Measurements from ENCODE around the gene KRTAP5-8.
"Not testable (repeated sequence)": the region's sequence is repeated elsewhere in the genome, so short reads cannot be mapped to it uniquely, and the experiment has no call there.

The KRTAP5-8 gene, protein sequence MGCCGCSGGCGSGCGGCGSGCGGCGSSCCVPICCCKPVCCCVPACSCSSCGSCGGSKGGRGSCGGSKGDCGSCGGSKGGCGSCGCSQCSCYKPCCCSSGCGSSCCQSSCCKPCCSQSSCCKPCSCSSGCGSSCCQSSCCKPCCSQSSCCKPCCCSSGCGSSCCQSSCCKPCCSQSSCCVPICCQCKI

DNA sequence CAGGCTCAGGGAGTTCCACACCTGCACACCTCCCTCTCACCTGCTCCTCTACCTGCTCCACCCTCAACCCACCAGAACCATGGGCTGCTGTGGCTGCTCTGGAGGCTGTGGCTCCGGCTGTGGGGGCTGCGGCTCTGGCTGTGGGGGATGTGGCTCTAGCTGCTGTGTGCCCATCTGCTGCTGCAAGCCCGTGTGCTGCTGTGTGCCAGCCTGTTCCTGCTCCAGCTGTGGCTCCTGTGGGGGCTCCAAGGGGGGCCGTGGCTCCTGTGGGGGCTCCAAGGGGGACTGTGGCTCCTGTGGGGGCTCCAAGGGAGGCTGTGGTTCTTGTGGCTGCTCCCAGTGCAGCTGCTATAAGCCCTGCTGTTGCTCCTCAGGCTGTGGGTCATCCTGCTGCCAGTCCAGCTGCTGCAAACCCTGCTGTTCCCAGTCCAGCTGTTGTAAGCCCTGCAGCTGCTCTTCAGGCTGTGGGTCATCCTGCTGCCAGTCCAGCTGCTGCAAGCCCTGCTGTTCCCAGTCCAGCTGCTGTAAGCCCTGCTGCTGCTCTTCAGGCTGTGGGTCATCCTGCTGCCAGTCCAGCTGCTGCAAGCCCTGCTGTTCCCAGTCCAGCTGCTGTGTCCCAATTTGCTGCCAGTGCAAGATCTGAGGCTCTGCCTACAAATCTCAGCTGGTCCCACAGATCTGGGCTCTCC lies at the start of gene KRTAP5-8:
Gene KRTAP5-8 (plus strand): TSS at position 49 of the 689 bp plus-strand sequence. CDS start 31 bp downstream, at position 80.
- DNase-seq, result not testable (repeated sequence)

DNA sequence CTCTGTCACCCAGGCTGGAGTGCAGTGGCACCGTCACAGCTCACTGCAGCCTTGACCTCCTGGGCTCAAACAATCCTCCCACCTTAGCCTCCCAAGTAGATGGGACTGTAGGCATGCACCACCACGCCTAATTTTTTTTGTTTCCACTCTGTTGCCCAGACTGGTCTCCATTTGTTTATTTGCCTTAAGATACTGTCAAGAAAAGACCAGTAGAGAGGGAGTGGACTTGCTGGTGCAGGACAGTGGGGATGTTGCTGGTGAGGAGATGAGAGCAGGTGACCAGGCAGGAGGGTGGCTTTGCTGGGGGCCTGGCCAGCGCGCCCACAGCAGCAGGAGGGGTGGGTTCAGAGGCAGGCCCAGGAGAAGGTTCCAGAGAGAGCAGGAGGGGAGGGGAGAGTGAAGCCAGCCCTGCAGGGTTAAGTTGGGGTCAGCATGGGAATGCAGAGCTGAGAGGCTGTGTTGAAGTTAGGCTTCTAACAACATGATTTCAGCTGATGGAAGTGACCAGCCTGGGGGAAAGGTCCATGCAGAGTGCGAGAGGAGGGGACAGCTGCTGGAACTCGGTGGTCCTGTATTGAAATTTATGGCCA lies 49.0 kb upstream of the KRTAP5-8 start:
- DNase-seq, result no peak

DNA sequence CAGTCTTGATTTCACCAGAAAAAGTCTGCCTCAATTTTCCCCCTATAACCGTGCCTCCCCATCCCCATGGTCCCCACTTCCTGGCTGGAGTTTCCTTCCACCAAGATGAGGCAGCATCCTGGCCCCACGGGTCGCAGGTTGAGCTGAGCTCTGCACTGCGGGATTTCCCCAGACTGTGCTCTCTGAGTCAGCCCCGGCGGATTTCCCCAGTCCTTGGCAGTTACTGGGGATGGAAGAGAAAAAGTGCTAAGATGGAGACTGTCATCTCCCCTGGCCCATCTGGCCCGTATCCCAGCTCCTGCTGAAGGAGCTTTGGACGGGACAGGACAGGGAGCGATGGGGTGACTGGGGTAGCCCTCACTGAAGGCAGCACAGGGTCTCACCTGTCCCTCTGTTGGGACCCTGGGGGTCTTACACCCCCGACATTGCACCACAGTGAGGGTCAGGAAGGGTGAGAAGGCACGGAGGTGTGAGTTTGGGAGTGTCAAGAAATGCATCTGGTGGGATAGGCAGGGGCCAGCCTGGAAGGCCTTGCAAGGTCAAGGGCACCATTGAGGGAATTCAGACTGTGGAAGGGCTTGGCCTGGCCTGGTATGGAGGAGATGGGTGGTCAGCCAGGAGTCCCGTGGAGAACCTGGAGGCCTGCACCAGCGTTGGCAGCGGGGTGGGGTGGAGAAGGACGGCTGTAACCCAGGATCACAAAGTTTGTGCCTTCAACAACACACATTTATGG lies 48.3 kb upstream of the KRTAP5-8 start:
- DNase-seq, result no peak

DNA sequence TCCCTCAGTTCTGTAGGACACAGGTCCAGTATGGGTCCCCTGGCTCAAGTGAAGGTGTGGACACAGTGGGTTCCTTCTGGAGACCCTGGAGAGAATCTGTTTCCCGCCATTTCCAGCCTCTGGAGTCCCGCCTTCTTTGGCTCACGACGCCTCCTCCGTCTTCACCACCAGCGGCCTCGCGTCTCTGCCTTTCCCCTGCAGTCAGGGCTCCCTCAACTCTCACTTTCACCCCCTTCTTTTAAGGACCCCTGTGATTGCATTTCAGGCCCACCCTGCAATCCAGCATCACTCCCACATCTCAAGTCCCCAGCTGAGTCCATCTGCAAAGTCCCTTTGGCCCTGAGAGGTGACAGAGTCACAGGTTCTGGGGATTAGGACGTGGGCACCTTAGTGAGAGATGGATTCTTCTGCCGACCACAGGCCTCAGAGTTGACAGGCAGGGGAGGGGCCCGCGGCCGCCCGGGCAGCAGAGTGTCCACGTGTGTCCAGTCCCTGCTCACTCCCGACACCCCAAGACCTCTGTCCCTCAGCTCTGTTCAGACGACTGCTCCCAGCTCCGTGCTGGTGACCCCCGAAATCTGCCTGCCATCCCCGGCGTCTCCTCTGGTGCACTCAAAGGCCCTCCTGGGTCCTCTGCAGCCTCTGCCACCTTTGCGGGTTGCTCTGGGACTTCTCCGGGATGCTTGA lies 47.6 kb upstream of the KRTAP5-8 start:
- DNase-seq, result no peak

DNA sequence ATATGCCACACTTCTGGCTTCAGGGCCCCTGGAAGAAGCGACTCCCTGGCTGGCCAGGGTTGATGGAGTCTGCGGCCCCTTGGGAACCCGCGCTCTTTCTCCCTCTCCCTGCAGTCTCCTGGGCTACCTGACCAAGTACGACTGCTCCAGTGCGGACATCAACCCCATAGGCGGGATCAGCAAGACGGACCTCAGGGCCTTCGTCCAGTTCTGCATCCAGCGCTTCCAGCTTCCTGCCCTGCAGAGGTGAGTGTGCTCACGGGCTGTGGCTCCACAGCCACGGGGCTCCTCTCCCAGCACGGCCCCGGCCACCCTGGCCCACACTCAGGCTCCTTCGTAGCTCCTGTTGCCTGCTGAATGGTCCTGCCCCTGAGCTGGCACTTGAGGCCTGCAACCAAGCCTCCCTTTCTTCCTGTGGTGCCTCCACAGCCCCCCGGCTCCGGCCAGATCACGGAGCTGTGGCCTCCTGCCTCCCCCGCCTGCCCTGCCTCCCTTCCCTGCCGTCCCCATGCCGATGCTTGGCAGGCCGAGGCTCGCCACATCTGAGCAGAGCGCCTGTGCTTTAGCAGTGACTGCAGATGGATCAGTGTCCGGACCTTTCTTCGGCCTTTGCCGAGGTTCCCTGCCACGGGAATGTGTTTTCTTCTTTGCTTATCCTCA lies 47.0 kb upstream of the KRTAP5-8 start:
- no peak for DNase-seq

DNA sequence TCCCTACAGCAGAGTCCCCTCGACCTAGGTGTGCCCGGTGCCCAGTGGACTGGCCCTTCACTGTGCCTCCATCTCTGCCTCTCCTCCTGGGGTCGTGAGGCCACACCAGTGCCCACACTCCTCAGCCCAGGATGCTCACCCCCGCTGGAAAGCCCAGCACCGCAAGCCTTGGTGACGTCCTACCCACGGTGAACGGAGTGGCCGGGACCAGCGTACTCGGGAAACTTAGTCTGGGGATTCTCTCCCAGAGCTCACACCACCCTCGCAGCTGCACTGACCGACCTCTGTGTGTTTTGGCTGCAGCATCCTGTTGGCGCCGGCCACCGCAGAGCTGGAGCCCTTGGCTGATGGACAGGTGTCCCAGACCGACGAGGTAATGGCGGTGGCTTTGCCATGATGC lies 46.3 kb upstream of the KRTAP5-8 start:
- DNase-seq, result no peak

DNA sequence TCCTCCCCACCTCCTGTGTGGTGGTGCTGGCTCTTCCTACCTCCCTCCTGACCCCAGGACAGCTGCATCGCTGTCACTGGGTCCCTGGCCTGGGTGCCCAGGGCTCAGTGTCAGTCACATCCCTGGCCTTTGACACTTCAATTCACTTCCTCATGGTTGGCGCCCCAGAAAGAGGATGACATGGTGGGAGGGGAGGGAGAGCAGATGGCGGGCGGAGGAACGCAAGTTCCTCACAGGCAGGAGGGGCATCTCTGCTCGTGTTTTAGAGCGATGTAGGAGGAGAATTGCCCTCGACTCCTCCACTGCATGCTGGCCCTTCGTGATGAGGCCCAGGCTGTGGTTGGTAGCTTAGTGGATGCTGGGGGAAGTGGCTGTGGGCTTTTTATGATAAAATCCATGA lies 45.9 kb upstream of the KRTAP5-8 start:
- DNase-seq, result no peak

DNA sequence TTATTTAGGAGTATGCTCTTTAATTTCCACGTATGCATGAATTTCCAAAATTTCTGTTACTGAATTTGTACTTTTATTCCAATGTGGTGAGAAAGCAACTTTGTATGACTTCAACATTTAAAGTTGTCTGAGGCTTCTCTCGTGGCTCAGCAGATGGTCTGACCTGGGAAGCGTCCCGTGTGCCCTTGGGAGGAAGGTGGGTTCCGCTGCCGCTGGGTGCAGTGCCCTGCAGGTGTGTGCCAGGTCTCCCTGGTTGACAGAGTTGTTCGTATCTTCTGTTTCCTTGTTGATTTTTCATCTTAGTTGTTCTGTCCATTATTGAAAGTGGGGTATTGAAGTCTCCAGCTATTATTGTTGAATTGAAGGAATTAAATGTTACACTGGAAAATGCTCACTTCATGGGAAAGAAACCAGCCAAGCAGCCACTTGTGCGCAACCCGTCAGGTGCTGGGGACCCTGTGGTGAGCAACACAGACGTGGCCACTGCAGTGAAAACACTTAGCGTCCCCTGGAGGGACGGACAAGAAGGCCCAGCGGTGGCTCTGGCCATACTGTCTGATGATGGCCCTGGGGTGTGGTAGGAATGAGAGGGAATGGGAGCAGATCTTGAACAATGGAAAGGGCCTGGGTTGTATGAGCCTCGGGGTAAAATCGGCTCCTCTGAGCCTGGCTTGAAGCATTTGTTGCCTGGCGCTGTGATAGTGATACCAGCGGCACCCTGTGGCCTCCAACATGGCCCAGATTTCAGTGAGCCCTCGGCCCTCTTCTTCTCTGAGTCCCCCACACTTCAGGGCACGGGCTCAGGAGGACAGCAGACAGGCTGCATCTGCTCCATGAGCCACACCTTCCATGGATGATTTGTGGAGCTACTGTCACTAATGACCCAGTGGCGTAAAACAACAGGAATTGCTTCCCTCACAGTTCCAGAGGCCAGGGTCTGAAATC lies 42.3 kb upstream of the KRTAP5-8 start:
- DNase-seq, result no peak

DNA sequence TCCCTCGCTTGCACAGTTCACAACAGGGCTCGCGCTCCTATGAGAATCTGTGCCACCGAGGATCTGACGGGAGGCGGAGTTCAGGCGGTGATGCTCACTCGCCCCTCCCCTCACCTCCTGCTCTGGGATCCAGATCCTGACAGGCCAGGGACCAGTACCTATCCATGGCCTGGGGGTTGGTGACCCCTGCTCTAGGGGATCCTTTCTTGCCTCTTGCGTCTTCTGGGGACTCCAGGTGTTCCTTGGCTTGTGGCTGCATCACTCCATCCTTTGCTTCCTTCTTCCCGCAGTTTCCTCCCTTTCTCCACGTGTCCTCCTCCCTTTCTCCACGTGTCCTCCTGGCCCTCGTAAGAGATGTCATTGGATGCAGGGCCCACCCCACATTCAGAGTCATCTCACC lies 41.4 kb upstream of the KRTAP5-8 start:
- no peak for DNase-seq

DNA sequence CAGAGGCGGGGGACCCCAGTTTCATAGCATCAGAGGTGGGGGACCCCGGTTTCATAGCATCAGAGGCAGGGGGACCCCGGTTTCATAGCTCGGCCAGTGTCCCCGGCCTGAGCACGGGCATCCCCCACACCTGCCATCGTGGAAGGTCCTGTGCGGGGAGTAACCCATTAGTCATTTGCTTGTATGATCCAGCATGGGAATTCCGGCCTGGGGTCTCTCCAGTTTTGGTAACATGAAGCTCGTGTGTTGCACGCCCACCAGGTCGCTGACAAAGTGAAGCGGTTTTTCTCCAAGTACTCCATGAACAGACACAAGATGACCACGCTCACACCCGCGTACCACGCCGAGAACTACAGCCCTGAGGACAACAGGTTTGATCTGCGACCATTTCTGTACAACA lies 39.7 kb upstream of the KRTAP5-8 start:
- DNase-seq, result no peak

DNA sequence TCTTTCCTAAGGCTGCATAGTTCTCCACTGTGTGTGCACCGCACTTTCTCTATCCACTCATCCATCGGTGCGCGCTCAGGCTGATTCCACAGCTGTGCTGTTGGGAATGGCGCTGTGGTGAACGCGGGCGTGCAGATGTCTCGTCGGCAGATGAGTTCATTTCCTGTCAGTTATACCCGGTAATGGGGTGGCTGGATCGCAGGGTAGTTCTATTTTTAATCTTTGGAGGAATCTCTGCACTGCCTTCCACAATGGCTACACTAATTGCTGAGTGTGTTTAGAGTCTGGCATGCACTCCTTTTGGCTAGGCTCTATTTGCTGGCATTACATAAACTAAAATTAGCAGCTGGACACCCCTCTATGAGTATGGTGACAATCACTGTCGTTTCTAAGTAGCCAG lies 38.7 kb upstream of the KRTAP5-8 start:
- DNase-seq, result peak; percentile 71 to 81

DNA sequence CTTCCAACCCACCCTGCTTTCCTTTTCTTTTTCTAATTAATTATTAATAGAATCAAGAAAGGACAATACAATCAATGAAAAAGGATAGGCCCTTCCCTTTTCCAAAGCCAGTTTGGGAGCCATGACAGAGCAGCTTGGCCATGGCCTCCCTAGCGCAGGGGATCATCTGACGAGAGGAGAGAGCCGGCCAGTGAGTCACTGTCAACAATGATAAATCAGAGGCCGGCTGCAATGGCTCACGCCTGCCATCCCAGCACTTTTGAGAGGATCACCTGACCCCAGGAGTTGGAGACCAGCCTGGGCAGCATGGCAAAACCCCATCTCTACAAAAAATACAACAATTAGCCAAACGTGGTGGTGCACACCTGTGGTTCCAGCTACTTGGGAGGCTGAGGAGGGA lies 38.3 kb upstream of the KRTAP5-8 start:
- DNase-seq, result no peak

DNA sequence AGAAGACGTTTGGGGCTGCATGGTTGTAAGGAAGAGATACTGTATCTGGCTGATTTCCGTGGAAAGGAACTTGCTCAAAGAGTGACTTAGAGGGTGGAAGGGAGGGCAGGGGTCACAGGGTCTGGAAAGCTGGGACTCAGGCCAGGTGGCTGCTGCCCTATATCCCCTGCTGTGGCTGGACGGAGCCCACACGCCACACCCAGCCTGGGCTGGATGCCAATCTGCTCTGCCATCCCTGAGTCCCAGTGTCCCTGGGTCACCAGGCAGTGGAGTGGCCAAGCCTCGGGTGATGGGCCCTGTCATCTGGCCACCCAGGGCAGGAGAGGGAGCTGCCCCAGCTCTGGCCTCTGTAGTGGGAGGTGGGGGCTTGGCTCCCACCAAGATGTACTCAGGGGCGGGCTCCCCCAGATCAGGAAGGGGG lies 37.2 kb upstream of the KRTAP5-8 start:
- no peak for DNase-seq

DNA sequence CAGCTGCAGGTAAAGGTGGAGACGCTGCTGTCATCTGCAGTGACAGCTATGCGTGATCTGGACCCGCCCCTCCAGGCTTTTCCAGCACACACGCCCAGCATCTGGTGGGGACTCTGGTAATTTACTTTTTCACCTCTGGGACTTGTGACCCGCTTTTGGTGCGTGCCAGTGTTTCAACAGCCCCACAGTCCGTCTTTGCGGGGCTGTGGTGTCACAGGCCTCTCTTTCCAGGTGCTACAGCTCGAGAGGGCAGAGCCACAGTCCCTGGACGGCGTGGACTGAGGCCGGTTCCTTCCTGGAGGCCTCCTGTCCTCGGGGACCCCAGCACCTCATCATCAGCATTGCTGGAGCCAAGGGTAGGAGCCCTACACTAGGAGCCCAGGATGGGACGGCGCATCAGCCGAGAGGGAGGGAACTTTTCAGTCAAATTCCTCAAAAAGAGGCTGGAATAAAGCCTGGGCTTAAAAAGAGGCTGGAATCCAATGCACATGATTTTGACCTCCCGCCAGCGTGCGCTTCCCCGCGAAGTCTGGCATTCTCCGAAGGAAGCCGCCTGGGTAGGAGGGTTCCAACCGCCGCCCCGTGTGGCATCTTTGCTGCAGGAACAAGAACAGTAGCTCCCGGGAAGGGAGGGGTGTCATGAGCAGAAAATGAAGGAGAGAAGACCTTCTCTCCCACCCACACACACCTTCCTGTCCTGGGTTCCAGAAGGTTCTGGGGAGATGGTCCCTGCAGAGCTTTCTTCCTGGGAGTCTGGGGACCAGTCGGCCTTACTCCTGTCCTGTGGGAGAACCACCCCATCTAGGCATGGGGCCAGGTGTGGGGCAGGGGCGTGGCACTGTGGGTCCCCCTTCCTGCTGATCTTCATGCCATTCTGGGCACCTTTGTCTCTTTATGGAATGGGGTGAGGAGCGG lies 36.5 kb upstream of the KRTAP5-8 start:
- no peak for DNase-seq

DNA sequence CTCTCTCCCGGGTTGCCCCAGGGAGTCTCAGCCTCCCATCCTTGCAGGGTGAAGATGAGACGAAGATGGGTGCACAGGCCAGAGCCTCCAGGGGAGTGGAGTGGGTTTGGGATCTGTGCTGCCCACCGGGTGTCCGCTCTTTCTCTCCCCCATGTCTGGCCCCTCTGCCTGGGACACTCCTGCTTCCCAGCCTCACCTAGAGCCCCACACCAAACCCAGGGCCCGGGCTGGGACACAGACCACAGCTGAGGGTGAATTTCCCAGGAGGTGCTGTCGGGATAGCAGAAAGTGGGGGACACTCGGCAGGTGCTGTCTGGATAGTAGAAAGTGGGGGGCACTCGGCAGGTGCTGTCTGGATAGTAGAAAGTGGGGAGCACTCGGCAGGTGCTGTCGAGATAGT lies 35.8 kb upstream of the KRTAP5-8 start:
- no peak for DNase-seq

DNA sequence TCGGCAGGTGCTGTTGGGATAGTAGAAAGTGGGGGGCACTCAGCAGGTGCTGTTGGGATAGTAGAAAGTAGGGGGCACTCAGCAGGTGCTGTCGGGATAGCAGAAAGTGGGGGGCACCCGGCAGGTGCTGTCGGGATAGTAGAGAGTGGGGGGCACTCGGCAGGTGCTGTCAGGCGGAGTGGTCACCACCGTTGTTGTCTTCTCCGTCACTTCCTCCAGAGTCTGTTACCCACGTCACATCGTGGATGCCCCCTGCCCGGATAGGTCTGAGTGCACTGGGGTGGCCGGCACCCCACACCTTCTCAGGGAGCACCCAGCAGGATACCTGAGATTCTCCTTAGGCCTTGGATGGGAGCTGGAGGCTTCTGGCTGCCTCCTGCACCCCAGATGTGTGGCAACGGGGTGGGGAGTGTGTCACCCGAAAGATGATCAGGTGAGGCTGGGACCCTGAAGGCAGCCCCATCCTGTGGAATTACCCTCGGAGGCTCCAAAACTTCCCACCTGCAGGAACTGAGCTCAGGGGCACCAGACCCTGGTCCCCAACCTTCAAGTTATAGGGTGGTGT lies 34.9 kb upstream of the KRTAP5-8 start:
- no peak for DNase-seq

DNA sequence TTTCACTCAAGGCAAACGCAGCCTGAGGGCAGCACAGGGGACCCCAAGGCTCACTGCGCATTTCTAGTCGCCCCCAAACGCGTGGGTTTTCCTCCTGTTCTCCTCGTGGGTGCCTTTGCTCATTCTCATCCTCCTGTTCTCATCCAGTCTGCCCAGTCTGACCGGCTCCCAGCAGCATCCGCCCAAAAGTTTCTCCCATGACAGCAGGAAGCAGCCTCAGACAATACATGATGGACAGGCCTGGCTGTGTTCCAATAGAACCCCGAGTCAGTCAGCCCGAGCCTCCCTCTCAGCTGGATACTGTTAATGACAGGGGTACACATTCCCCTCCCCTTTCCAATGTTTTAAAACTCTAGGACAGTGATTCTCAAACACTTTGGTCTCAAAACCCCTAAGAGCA lies 33.3 kb upstream of the KRTAP5-8 start:
- no peak for DNase-seq

DNA sequence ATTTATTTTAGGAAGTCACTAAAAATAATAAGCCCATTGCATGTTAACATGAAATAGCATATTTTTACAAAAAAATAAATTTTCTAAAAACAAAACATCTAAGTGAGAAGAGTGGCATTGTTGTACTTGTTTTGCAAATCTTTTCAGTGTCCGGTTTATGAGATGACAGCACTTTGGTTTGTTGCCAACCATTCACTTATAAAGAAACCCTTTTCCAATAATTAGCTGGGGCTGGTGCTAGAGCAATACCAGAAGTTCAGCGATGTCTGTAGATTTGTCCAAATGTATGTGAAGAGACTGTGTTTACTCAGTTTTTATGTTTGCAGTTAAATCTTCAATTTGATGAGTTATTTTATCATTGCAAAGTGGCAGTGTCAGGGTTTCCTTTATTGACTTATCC lies 32.8 kb upstream of the KRTAP5-8 start:
- DNase-seq, result no peak

DNA sequence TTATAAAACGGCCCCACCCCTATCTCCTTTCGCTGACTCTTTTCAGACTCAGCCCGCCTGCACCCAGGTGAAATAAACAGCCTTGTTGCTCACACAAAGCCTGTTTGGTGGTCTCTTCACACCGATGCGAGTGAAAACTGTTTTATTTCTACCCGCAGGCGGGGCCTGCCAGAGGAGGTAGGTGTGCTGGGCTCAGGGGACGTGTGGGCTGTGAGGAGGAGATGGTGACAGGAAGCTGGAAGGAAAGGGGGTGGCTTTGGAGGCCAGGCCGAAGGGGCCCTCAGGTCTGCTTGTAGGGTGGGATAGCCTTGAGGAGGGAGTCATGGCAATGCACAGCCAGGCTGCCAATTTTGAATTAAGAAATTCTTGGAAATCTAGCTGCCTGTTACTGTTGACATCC lies 32.0 kb upstream of the KRTAP5-8 start:
- DNase-seq, result no peak

DNA sequence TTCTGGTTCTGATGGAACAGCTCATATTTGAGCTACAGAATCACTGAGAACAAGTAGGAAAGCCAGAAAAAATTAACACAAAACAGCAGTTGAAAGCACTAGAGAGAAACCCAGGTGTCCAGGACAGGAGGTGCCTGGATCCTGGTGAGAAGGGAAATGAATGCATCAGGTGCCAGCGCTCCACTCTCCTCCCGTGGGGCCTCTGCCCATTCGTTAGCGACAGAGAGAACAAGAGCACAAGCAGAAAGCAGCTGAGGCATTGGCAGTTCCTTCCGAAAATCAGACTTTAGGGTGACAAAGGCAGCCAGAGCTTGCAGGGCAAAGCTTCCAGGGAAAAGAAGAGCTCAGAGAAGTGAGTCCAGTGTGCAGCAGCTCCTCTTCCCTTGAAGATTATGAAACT lies 30.7 kb upstream of the KRTAP5-8 start:
- DNase-seq, result no peak

All from Kasumi-1 (cell line).